ENCODE data around the gene BCLAF1. TPM values are rescaled to one million over a fixed set of nuclear protein-coding genes. Genes with fewer than 3 reads are reported as not detected.

BCLAF1 gene
- total and polyA plus RNA-seq, 2 of the 8 experiments (the other 6 are each of a cell fraction or from before 2014, with no cell fraction given), result 30.5 to 230 TPM

GRCh38 chr6:136212608-136213007, 77.0 kb downstream of the BCLAF1 start (continued):
- TF ChIP-seq CHD1 (IDR thresholded peaks at IDR 0.05; ENCODE audit: low read depth, low read length), result no peak
- no peak for TF ChIP-seq TAF7 (optimal IDR thresholded peaks at IDR 0.05; ENCODE audit: borderline replicate concordance, low read depth, low read length)

Data from H1 (cell line).